Activated T-cell treated with anti-CD3 and anti-CD28 coated beads for 48 hours (primary cell): ENCODE measurements around the gene TMEM209.

ENCODE experiments used
- DNase-seq: peaks from one replicate; pipeline ENCODE4 v3.0.0-alpha.2; 2020; ENCODE audit warnings: low read depth

The TMEM209 gene

GRCh38 chr7:130143986-130144311, 61.3 kb downstream of the TMEM209 start:
- no peak for DNase-seq

DNA sequence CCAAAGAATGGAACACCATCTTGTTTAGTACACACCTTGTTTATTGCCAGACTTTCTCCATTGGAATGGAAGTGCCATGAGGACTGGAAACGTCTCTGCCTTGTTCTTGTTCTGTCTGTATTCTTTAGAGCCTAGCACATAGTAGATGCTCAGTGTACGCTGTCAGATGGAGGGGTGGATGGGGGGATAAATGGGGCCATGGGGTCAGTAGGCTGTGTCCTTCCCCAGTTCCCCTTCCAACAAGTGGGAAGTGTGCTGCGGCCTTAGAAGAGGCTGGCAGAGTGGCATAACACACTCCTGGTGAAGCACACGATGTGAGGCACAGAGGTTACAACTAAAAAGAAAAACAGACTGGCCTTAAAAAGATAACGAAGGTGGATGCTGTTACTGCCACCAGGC, 61.9 kb downstream of the TMEM209 start:
- DNase-seq = no peak

GRCh38 chr7:130142654-130143333, 62.4 kb downstream of the TMEM209 start:
- no peak for DNase-seq

- no peak for DNase-seq
Measured at GRCh38 chr7:130141884-130142653, 63.1 kb downstream of the TMEM209 start.

DNA sequence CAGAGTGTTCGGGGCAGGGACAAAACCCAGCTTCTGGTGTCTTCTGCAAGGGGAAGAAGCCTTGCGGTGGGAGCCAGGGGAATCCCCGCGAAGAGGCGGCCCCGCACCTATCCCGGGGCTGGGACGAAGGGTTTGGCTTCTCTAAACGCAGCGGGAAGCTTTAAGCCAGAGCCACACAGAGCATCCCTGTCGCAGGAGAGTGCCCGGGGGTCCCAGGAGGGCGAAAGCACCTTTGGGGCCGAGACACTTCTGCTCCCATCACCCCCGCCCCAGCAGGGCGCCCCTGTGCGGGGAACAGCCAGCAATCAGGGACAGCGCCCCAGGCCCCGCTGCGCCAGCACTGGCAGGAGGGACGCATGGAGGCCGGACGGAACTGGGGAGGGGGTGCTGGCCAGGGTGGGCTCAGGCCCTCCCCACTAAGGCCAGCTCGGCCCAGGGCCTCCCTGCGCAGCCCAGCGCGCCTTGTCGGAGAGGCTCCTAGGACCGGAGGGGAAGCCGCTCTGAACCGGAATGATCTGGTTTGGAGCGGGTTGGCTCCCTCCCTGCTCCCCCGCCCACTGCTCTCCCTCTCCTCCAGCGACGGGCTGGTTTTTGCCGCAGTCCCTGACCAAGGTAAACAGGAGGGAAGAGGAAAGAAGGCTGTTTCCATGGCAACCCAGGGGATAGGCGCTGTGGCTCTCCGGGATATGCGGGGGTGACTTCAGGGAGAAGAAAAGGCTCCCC, 63.9 kb downstream of the TMEM209 start:
- DNase-seq = peak; percentile 17

DNA sequence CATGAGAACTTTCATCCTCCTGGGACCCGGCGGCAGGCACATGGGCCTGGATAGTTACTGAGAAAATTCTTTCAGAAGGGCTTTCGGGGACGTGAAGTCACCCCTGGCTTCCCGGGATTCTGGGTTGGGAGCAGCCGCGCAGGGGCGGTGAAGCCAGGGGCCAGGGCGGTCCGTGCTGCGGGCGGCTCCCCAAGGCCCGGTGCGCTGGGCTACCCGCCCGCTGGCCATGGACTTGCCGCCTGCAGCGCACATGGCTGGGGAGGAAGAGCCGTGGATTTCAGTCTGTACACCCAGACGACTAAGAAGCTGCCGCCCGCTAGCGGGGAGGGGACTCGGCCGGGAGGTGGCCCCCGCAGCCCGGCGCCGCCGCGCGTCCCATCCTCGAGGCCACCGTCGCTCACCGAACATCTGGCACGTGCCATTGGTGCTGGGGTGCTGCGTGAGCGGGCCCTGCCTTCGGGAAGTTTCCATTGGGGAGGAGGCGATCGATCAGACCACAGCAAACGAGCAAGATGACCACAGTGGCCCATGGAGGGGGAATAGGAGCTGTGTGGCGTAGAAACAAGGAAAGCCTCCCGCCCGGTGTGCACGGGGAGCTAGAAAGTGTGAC, 64.5 kb downstream of the TMEM209 start:
- no peak for DNase-seq

GRCh38 chr7:130139193-130139960, 65.8 kb downstream of the TMEM209 start:
- DNase-seq = no peak

DNA sequence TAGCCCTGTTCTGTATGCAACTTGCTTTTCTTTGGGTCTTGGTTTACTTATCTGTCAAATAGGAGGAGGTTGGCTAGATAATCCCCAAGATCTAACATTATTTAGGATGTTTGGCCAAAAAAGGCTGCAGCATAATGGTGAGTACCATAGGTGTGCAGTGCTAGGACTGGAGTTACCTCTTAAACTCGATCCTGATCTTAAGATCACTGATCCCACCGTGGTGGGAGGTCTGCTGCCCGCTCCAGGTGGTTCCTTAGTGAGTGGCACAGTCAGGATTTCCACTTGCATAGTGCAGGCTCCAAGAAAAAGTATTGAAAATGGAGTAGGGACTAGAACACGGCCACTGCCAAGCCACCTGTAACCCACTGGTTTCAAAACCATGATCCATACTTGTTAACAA, 68.0 kb downstream of the TMEM209 start:
- DNase-seq = no peak

DNA sequence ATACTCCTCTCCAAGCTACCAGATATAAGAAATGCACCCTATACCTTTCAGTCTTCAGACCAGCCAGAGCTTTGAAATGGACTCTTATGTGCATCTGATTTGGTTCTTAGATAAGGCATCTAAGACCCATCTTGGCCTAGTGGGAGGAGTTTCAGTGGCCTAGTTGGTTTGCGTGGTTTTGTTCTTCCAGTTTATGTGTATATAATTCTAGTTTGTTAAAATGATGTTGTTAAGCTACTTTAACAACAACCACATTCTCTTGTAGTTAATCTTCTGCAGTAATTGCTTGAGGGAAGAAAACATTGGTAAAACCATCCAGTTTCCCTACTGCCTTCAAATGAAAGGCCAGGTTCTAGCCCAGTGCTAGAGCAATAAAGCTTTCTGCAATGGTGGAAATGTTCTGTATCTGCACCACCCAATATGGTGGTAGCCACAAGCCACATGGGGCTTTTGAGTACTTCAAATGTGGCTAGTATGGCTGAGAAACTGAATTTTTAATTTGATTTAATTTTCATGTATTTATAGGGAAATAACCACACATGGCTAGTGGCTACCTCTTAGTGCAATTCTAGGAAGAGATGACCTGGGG, 68.5 kb downstream of the TMEM209 start:
- DNase-seq = no peak

GRCh38 chr7:130135208-130136205, 69.7 kb downstream of the TMEM209 start:
- DNase-seq = no peak

GRCh38 chr7:130134726-130135125, 70.5 kb downstream of the TMEM209 start:
- no peak for DNase-seq

DNA sequence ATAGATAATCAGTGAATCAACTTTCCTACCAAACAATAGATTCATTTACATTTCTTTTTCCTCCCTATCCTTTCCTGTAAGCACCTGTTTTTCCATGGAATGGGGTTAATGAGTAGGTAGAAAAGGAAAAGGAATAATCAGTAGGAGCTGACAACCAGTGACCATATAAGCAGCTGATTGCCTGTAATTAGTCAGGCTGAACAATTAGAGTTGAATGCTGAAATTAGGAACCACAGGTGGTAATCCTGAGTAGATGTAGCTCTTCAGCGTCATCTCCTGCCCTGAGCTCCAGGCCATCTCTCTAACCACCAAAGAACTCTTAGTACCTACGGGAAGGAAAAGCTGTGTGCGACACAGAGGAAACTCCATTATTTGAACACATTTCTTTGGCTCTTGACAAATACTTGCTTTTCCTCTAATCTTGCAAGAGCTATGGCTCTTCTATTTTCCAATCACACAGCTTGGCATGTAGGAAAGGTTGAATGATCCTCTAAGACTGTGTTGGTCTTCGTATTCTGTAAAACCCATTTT, 71.0 kb downstream of the TMEM209 start:
- DNase-seq = no peak

DNA sequence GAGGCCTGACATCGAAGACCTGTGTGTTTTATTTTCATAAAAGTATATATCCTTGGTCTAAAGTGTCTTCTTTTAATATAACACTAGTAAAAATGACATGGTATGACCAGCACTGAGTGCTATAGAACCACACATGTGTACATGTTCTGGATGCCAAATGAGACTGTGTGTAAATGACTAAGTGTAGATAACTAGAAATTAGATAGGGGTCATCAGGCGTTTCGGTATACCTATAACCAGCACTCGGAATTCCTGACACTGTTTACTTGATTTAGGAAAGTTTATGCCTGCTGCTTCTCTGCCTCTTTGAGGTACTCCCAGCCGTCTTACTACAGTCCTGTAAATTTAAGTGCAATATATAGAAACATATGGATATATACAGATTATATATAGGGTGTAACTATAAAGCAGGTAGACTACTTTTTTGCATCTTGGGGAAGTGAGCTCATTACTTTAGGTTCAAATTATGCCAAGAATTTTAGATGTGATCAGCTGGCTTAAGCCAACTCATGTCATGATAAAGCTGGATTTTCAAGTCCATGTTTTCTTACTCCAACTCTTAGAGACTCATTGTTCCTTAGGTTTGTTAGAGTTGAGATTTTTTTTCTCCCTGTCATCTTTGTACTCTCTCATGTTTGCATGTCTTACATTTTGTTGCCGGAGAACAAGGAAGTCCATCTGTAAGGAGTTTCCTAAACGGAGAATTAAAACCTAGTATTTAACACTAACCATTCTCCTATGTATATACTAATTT, 72.0 kb downstream of the TMEM209 start:
- DNase-seq = no peak

GRCh38 chr7:130131964-130132875, 73.0 kb downstream of the TMEM209 start:
- DNase-seq = no peak

GRCh38 chr7:130131191-130131834, 73.9 kb downstream of the TMEM209 start:
- DNase-seq = no peak

DNA sequence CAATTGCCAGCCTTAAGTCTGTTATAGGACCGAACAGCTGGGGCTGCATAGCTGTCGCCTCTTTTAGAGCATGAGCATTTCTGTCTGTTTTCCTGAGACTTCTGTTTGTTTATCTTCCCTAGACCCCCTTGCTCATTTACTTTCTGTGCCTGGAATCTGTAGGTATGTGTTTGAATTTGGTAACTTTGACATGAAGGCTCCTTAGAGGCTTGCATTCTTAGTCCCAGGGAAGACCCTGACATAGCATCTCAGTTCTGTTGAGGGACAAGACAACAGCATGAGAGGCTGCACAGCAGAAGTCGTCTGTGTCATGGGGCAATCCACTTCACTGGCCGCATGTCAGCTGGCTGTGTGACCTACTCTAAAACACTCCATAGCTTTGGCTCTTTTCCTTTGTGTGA, 76.2 kb downstream of the TMEM209 start:
- no peak for DNase-seq

DNA sequence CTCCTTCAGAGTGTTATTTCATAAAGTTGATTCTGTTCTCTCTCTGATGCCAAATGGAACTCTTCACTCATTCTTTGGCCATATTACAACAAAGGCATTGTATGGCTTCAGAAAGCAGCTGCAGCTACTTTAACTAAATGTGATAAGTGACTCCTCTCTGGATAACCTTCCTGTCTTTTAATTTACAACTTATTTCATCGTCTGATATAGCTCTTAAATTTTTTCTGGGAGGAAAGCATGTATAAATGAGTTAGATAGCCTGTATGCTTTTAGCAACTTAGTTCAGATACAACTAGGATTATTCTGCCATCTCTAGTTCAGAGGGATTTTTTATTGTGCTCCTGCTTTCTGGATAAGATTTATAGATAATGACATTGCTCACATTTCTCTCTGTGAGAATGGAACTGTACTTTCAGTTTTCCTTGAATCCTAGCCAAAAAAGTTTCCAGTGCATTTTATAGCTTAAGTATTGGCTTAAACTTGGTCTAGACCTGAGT, 77.3 kb downstream of the TMEM209 start:
- DNase-seq = no peak

DNA sequence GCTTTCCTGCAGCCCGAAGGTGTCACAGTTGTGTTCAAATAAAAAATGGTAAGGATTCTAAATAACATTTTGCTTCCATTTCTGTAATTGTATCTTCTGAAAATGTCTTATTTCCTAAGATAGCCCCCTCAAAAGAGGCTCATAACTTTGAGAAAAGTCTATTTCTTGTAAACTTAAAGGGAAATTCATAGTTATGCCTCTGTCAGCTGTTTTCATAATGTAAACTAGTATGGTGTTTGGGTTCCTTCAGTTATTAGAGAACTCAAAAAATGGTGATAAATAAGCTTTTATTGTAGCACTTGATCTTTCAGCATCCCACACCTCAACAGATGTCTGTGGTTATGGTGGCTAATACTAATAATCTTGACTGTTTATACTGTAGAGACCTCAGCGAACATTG, 77.8 kb downstream of the TMEM209 start:
- no peak for DNase-seq
